H1 (cell line): ENCODE data around the gene ARHGEF26. TPM values are rescaled to one million over a fixed set of nuclear protein-coding genes. Genes with fewer than 3 reads are reported as not detected.

ENCODE experiments used
- JUN ChIP-seq: IDR thresholded peaks from 2 replicates; pipeline ENCODE4 v1.6.1; 2011; ENCODE audit warnings: low read depth, mild to moderate bottlenecking, improper control_type of control experiment, low read length
- MAFK ChIP-seq: IDR thresholded peaks from 2 replicates; pipeline ENCODE4 v1.6.1; 2012; ENCODE audit warnings: low read depth, mild to moderate bottlenecking, improper control_type of control experiment, low read length
- MAX ChIP-seq: IDR thresholded peaks from 2 replicates; pipeline ENCODE4 v1.6.1; 2012; ENCODE audit warnings: inconsistent platforms
- POLR2AphosphoS5 ChIP-seq: IDR thresholded peaks from 2 replicates; pipeline ENCODE4 v1.6.1; 2011; ENCODE audit warnings: low read depth, low read length
- SP1 ChIP-seq: IDR thresholded peaks from 2 replicates; pipeline ENCODE4 v1.6.1; 2011; ENCODE audit warnings: low read depth, low read length
- ZNF274 ChIP-seq: IDR thresholded peaks from 2 replicates; pipeline ENCODE4 v1.7.0; 2012; ENCODE audit warnings: low read length, borderline replicate concordance; ENCODE audit errors: extremely low read depth
- polyA plus RNA-seq, 7 experiments: library from polyadenylated mRNA; depleted of rRNA in 3 of 7; stranded (reverse) in 5 of 7; unstranded in 2 of 7; fragments of >200 nt in 5 of 7; fragments of 200-250 nt in 2 of 7; gene quantifications; 1 replicate in 5 of 7; 2 replicates in 1 of 7; 4 replicates in 1 of 7; pipeline versions ENCODE4 v1.2.1 to v1.2.3, GENCODE V29; 2011 to 2013; ENCODE audit warnings: missing spikeins in 2 of 7, mixed read lengths in 2 of 7
- total RNA-seq: library from RNA; stranded (reverse); fragmentation: NEBNext Ultra II Directional; extraction: Animal tissue kit (Norgen Biotek cat#: 25700); gene quantifications from 2 replicates; pipeline ENCODE4 v1.2.1, GENCODE V29; 2021

The ARHGEF26 gene
- total and polyA plus RNA-seq, 2 of the 8 experiments (the other 6 are each of a cell fraction or from before 2014, with no cell fraction given): 3.1 to 15.6 TPM

GRCh38 chr3:154304936-154305335, 183.7 kb downstream of the ARHGEF26 start (continued):
- TF ChIP-seq MAX: no peak
- no peak for TF ChIP-seq POLR2AphosphoS5
- TF ChIP-seq ZNF274: no peak
- no peak for TF ChIP-seq SP1
- TF ChIP-seq JUN: no peak
- TF ChIP-seq MAFK: no peak
